AG09319 (cell line): ENCODE data around the gene ZBTB20.

Experiments used
- DNase-seq: peaks from one replicate; pipeline ENCODE4 v3.0.0-alpha.2; 2010; ENCODE audit warnings: low read depth; ENCODE audit errors: extremely low read depth
- CTCF ChIP-seq: IDR thresholded peaks from 2 replicates; pipeline ENCODE4 v1.5.1; 2011; ENCODE audit warnings: low read depth, mild to moderate bottlenecking, inconsistent platforms, low read length, moderate library complexity

The ZBTB20 gene

GRCh38 chr3:114850898-114851297 lies 296.2 kb downstream of the ZBTB20 start:
- no peak for DNase-seq
- no peak for TF ChIP-seq CTCF

- no peak for DNase-seq
- no peak for TF ChIP-seq CTCF
Observed at GRCh38 chr3:114848643-114849350, 298.3 kb downstream of the ZBTB20 start.

GRCh38 chr3:114848082-114848481 lies 299.0 kb downstream of the ZBTB20 start:
- TF ChIP-seq CTCF = no peak
- DNase-seq = no peak

- no peak for TF ChIP-seq CTCF
- no peak for DNase-seq
Observed at GRCh38 chr3:114847564-114847963, 299.5 kb downstream of the ZBTB20 start.

GRCh38 chr3:114846779-114847178 lies 300.3 kb downstream of the ZBTB20 start:
- no peak for DNase-seq
- no peak for TF ChIP-seq CTCF

- TF ChIP-seq CTCF = no peak
- no peak for DNase-seq
Observed at GRCh38 chr3:114846252-114846651, 300.8 kb downstream of the ZBTB20 start.

GRCh38 chr3:114841515-114841914 lies 305.6 kb downstream of the ZBTB20 start:
- TF ChIP-seq CTCF = no peak
- DNase-seq = no peak
